Activated naive CD4-positive, alpha-beta T cell treated with anti-CD3 and anti-CD28 coated beads, Interleukin-2, amount 50 U/mL, for 16 hours (primary cell): ENCODE data around the gene KLF16.
"Not testable (repeated sequence)": the region's sequence is repeated elsewhere in the genome, so short reads cannot be mapped to it uniquely, and the experiment has no call there.

Experiments used
- DNase-seq: peaks from one replicate; pipeline ENCODE4 v3.0.0-alpha.2; 2020

Gene KLF16

GRCh38 chr19:1863328-1863637, at the start of gene KLF16:
Gene KLF16 (minus strand): TSS chr19:1863579. CDS start chr19:1863497, 82 bp downstream.
- no peak for DNase-seq

GRCh38 chr19:1912760-1913505, 49.6 kb upstream of the KLF16 start:
- DNase-seq, result no peak

- no peak for DNase-seq
These were observed 48.6 kb upstream of the KLF16 start for GRCh38 chr19:1911995-1912394.

- DNase-seq, result no peak
These were observed 47.7 kb upstream of the KLF16 start for GRCh38 chr19:1911098-1911497.

GRCh38 chr19:1910177-1910576, 46.8 kb upstream of the KLF16 start:
- no peak for DNase-seq

GRCh38 chr19:1909761-1910080, 46.3 kb upstream of the KLF16 start:
- no peak for DNase-seq

- DNase-seq, result no peak
These were observed 44.9 kb upstream of the KLF16 start for GRCh38 chr19:1908364-1908678.

- DNase-seq, result no peak
These were observed 44.4 kb upstream of the KLF16 start for GRCh38 chr19:1907563-1908363.

GRCh38 chr19:1906985-1907562, 43.7 kb upstream of the KLF16 start:
- DNase-seq, result no peak

- no peak for DNase-seq
These were observed 42.5 kb upstream of the KLF16 start for GRCh38 chr19:1905863-1906375.

- DNase-seq, result peak; percentile 99
These were observed 41.9 kb upstream of the KLF16 start, which contains the start of the genes ADAT3 and SCAMP4 for GRCh38 chr19:1905110-1905862. Gene ADAT3 (plus strand): TSS chr19:1905399. CDS start chr19:1912048, 6,649 bp downstream. Gene SCAMP4 (plus strand): TSS chr19:1905399. CDS start chr19:1915020, 9,621 bp downstream.

GRCh38 chr19:1904860-1905109, 41.4 kb upstream of the KLF16 start:
- DNase-seq, result no peak

- DNase-seq, result no peak
These were observed 39.5 kb upstream of the KLF16 start for GRCh38 chr19:1902923-1903322.

- no peak for DNase-seq
These were observed 38.6 kb upstream of the KLF16 start for GRCh38 chr19:1901940-1902404.

- DNase-seq, result no peak
These were observed 33.1 kb upstream of the KLF16 start for GRCh38 chr19:1896508-1896907.

GRCh38 chr19:1893791-1894190, 30.4 kb upstream of the KLF16 start:
- DNase-seq, result no peak

GRCh38 chr19:1889907-1890306, 26.5 kb upstream of the KLF16 start:
- DNase-seq, result no peak

- no peak for DNase-seq
These were observed 25.0 kb upstream of the KLF16 start for GRCh38 chr19:1888385-1888784.

GRCh38 chr19:1886360-1886759, 23.0 kb upstream of the KLF16 start:
- not testable (repeated sequence) for DNase-seq

- peak; percentile 94 for DNase-seq
These were observed 22.2 kb upstream of the KLF16 start, which contains the start of gene ABHD17A for GRCh38 chr19:1885398-1886119. Gene ABHD17A (minus strand): TSS chr19:1885496. CDS start chr19:1881566, 3,930 bp downstream.

GRCh38 chr19:1884719-1885334, 21.4 kb upstream of the KLF16 start:
- no peak for DNase-seq

- DNase-seq, result no peak
These were observed 20.9 kb upstream of the KLF16 start for GRCh38 chr19:1884291-1884718.
